KMS-11 (cell line): ENCODE measurements around the gene PYROXD2.
A peak's percentile ranks its signal among the peaks of the same experiment; 100 is the strongest.

ENCODE experiments used
- H2AFZ ChIP-seq: fragments of 200-600 bp; sonication (generic); 2 replicates; pipeline ENCODE4 v1.6.1; 2016; ENCODE audit warnings: antibody characterized with exemption, mixed run types, low read depth
- H3K27ac ChIP-seq: fragments of 200-600 bp; sonication (generic); 2 replicates; pipeline ENCODE4 v1.6.1; 2016; ENCODE audit warnings: mild to moderate bottlenecking, mixed run types
- H3K27me3 ChIP-seq: fragments of 200-600 bp; sonication (generic); 2 replicates; pipeline ENCODE4 v1.6.1; 2017; ENCODE audit warnings: mild to moderate bottlenecking, low read depth, mixed run types, moderate library complexity; ENCODE audit not compliant: insufficient read depth
- H3K36me3 ChIP-seq: fragments of 200-600 bp; sonication (generic); 2 replicates; pipeline ENCODE4 v1.6.1; 2017; ENCODE audit warnings: mild to moderate bottlenecking, mixed run types; ENCODE audit not compliant: insufficient read depth
- H3K4me1 ChIP-seq: fragments of 200-600 bp; sonication (generic); 2 replicates; pipeline ENCODE4 v1.6.1; 2016; ENCODE audit warnings: mild to moderate bottlenecking, low read depth, mixed run types; ENCODE audit not compliant: poor library complexity, severe bottlenecking
- H3K4me2 ChIP-seq: fragments of 200-600 bp; sonication (generic); 2 replicates; pipeline ENCODE4 v1.7.0; 2016; ENCODE audit warnings: mild to moderate bottlenecking, mixed run types
- H3K4me3 ChIP-seq: fragments of 200-600 bp; sonication (generic); IDR thresholded peaks from 2 replicates; pipeline ENCODE4 v1.6.1; 2017; ENCODE audit warnings: low read depth, low read length, mixed read lengths; ENCODE audit not compliant: insufficient read depth
- H3K79me2 ChIP-seq: fragments of 200-600 bp; sonication (generic); 2 replicates; pipeline ENCODE4 v1.6.1; 2016; ENCODE audit warnings: low read depth, mixed run types; ENCODE audit not compliant: insufficient read depth
- H3K9ac ChIP-seq: fragments of 200-600 bp; sonication (generic); 2 replicates; pipeline ENCODE4 v1.6.1; 2016; ENCODE audit warnings: mild to moderate bottlenecking, mixed run types
- H4K20me1 ChIP-seq: fragments of 200-600 bp; sonication (generic); 2 replicates; pipeline ENCODE4 v1.6.1; 2016; ENCODE audit warnings: mild to moderate bottlenecking, mixed run types; ENCODE audit not compliant: insufficient read depth
- TF ChIP-seq, protein P1 (sequence below): fragments of 200-600 bp; sonication (generic); conservative IDR thresholded peaks from 2 replicates; pipeline ENCODE4 v1.6.1; 2017; ENCODE audit warnings: low read depth, mild to moderate bottlenecking, antibody characterized with exemption, low read length, moderate library complexity, mixed read lengths

PYROXD2 gene

GRCh38 chr10:98407017-98407743 is 7.8 kb downstream of the PYROXD2 start:
- H4K20me1 ChIP-seq: no peaks in the 10 kb centered on the region
- no peak overlapping the region for H3K4me2 ChIP-seq
- H3K36me3 ChIP-seq: no peaks in the 10 kb centered on the region
- no peak overlapping the region for H3K27ac ChIP-seq
- H3K79me2 ChIP-seq: no peaks in the 10 kb centered on the region
- H3K27me3 ChIP-seq: no peaks in the 10 kb centered on the region
- H2AFZ ChIP-seq: no peak overlapping the region
- peaks cover 24% of the 10 kb centered on the region for H3K4me1 ChIP-seq
- no peak overlapping the region for H3K9ac ChIP-seq
- TF ChIP-seq, protein P1, sequence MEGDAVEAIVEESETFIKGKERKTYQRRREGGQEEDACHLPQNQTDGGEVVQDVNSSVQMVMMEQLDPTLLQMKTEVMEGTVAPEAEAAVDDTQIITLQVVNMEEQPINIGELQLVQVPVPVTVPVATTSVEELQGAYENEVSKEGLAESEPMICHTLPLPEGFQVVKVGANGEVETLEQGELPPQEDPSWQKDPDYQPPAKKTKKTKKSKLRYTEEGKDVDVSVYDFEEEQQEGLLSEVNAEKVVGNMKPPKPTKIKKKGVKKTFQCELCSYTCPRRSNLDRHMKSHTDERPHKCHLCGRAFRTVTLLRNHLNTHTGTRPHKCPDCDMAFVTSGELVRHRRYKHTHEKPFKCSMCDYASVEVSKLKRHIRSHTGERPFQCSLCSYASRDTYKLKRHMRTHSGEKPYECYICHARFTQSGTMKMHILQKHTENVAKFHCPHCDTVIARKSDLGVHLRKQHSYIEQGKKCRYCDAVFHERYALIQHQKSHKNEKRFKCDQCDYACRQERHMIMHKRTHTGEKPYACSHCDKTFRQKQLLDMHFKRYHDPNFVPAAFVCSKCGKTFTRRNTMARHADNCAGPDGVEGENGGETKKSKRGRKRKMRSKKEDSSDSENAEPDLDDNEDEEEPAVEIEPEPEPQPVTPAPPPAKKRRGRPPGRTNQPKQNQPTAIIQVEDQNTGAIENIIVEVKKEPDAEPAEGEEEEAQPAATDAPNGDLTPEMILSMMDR: no peak
- H3K4me3 ChIP-seq: no peak overlapping the region

DNA sequence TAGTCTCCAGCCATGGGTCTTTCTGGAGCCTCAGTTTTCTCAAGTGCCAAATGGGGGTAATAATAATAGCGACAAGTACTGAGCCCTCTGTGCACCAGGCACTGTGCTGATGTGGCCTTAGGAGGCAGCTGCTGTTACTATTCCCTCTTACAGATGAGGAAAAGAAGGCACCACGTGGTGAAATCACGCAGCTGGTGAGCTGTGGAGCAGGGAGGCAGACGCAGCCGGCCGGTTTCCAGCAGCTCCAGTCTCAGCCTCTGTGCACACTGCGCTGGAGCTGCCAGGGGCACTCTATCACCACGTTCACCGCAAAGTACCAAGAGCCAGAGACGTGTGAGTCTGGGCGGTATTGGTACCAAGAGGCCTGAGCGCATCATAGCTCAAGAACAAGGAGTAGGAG is 9.6 kb downstream of the PYROXD2 start:
- Histone ChIP-seq H4K20me1 (no peaks in the 10 kb centered on the region), H3K9ac (no peak overlapping the region), H3K27ac (no peak overlapping the region), H2AFZ (no peak overlapping the region), H3K4me3 (no peak overlapping the region), H3K27me3 (no peaks in the 10 kb centered on the region), H3K36me3 (no peaks in the 10 kb centered on the region), H3K4me1 (peaks cover 11% of the 10 kb centered on the region), H3K79me2 (no peaks in the 10 kb centered on the region), H3K4me2 (no peak overlapping the region)
- TF ChIP-seq, protein P1: no peak

DNA sequence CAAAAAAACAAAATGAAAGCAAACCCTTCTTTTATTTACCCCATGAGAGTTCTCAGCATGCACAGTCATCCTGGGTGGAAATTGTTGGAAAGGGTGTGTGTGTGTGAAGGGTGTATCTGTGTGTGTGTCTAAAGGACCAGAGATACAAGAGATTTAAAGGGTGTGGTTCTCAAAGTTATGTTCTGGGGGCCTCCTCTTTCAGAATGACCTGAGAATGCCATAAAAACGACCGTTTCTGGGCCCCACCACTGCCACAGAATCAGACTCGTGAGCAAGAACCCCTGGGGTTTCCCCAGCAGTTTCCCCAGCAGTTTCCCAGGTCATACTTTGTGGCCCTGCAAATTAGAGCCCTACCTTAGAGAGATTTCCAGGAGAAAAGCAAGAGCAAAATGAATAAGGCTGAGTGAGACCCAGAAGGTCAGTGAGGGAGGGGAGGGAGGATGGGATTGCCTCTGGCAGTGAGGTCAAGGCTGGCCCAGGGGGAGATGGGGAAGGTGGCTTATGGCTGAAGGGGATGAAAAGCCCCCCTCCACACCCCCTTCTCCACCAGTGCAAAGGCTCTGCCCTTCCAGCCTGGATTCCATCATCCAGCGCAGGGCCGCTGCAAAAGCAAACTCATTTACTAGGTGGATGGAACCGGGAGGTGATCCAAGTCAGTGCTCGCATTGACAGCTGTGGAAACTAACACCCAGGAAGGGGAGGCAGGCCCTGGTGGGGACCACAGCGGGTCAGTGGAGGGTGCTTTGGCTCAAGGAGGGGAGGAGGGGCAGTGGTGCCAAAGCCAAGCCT is 10.2 kb downstream of the PYROXD2 start:
- no peak overlapping the region for H3K9ac ChIP-seq
- no peaks in the 10 kb centered on the region for H3K79me2 ChIP-seq
- H3K27me3 ChIP-seq: no peaks in the 10 kb centered on the region
- no peak overlapping the region for H3K27ac ChIP-seq
- H2AFZ ChIP-seq: no peak overlapping the region
- H3K36me3 ChIP-seq: no peaks in the 10 kb centered on the region
- H4K20me1 ChIP-seq: no peaks in the 10 kb centered on the region
- H3K4me2 ChIP-seq: peak overlapping the region; percentile 29; the same call in 1 of the 2 replicates
- H3K4me3 ChIP-seq: no peak overlapping the region
- peaks cover 11% of the 10 kb centered on the region for H3K4me1 ChIP-seq
- TF ChIP-seq, protein P1: no peak

DNA sequence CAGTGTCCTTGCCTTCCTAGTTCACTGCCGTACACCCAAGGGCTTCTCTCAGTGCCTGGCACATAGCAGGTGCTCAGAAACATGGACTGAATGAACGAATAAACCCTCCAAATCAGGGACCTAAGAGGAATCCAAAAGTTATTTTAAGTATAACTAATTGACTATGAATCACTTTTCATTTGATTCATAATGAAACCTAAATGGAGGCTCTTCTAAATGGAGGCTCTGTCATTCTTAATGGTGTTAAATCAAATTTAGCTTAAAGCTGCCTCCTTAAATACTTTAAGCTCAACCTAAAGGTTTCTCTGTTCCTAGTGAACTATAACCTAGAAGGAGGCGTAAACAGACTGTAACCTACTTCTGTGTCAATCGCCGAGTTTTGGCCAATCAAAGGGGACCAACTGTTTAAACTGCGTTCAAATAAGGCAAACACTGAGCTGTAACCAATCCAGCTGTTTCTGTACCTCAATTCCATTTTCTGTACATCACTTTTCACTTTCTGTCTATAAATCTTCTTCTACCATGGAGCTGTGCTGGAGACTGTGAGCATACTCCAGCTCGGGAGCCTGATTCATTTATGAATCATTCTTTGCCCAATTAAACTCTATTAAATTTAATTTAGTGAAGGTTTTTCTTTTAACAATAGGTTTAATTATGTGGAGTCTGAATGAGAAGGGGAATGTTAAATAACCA is 11.0 kb downstream of the PYROXD2 start:
- H3K4me1 ChIP-seq: peaks cover 11% of the 10 kb centered on the region
- peak overlapping the region; percentile 29; the same call in 1 of the 2 replicates for H3K4me2 ChIP-seq
- no peaks in the 10 kb centered on the region for H3K36me3 ChIP-seq
- H2AFZ ChIP-seq: no peak overlapping the region
- H3K4me3 ChIP-seq: no peak overlapping the region
- TF ChIP-seq, protein P1: no peak
- no peaks in the 10 kb centered on the region for H3K27me3 ChIP-seq
- H4K20me1 ChIP-seq: no peaks in the 10 kb centered on the region
- H3K9ac ChIP-seq: no peak overlapping the region
- H3K27ac ChIP-seq: no peak overlapping the region
- H3K79me2 ChIP-seq: no peaks in the 10 kb centered on the region
